Epithelial cell of proximal tubule (primary cell): ENCODE measurements around the gene SKAP2. TPM values are rescaled to one million over a fixed set of nuclear protein-coding genes. Genes with fewer than 3 reads are reported as not detected.

Source experiments
- DNase-seq: peaks from one replicate; pipeline ENCODE4 v3.0.0-alpha.2; 2011; ENCODE audit warnings: low read depth
- H3K4me3 ChIP-seq: 2 replicates; pipeline ENCODE4 v1.5.1; 2011; ENCODE audit warnings: low read depth, mild to moderate bottlenecking, low read length
- total RNA-seq: library from RNA; depleted of rRNA; stranded (reverse); fragments of >200 nt; gene quantifications from 2 replicates; pipeline ENCODE4 v1.2.3, GENCODE V29; 2015
- TF ChIP-seq, protein P1 (sequence below): conservative IDR thresholded peaks from 2 replicates; pipeline ENCODE4 v1.5.1; 2012; ENCODE audit warnings: low read depth, mild to moderate bottlenecking, low read length

SKAP2 gene
- total RNA-seq, 1 donor from 2014 or later, result 31.5 TPM

DNA sequence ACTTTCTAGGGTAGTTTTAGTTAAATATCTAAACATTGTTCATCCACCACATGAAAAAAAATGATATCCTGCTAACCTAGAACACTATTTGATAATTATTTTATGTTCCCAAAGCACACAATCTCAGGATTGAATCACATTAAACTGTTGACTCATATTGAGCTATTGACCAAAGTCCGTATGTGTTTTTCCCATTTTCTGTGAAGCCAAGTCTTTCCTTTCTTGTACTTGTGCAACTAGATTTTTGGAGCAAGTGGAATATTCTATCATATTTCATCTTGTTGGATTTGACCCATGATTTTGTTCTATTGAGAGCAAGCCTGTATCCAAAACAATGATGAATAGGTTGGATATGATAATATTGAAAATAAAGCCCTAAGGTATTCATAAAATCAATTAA lies 164.6 kb downstream of the SKAP2 start:
- TF ChIP-seq, protein P1, sequence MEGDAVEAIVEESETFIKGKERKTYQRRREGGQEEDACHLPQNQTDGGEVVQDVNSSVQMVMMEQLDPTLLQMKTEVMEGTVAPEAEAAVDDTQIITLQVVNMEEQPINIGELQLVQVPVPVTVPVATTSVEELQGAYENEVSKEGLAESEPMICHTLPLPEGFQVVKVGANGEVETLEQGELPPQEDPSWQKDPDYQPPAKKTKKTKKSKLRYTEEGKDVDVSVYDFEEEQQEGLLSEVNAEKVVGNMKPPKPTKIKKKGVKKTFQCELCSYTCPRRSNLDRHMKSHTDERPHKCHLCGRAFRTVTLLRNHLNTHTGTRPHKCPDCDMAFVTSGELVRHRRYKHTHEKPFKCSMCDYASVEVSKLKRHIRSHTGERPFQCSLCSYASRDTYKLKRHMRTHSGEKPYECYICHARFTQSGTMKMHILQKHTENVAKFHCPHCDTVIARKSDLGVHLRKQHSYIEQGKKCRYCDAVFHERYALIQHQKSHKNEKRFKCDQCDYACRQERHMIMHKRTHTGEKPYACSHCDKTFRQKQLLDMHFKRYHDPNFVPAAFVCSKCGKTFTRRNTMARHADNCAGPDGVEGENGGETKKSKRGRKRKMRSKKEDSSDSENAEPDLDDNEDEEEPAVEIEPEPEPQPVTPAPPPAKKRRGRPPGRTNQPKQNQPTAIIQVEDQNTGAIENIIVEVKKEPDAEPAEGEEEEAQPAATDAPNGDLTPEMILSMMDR, result no peak
- H3K4me3 ChIP-seq, result no peak overlapping the region
- DNase-seq, result no peak

DNA sequence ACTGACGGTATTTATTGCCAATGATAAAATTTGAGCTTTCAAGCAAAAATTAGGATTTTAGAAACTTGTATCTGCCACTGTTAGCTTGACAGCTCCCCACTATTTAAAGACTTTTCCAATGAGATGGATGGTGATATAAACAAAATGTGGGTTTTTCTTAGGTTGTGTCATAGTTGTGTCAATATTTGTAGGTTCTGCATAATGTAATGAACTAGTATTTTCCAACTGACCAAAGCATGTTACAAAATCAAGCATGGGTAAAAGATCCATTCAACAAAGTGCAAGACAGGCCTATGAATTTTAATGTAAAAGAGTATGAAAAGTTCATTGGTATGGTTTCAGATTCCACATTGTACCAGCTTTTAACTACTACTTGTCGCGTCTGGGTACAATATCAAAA lies 165.6 kb downstream of the SKAP2 start:
- TF ChIP-seq, protein P1, result no peak
- H3K4me3 ChIP-seq, result no peak overlapping the region
- no peak for DNase-seq

DNA sequence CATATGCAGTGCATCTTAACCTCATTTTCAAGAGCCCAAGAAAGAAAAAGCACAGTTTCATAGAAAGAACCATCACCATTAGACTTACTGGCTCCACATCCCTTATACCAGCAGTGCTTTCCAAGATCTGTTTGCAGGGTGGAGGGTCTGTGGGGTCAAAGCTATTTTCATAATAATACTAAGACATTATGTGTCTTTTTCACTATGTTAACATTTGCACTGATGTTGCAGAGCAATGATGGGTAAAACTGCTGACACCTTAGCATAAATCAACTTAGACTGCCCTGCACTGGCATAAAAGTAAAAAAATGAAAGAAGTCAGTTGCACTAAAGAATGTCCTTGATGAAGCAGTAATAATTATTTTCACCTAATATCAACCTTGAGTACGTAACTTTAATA lies 166.2 kb downstream of the SKAP2 start:
- DNase-seq, result no peak
- TF ChIP-seq, protein P1, result no peak
- H3K4me3 ChIP-seq, result no peak overlapping the region

DNA sequence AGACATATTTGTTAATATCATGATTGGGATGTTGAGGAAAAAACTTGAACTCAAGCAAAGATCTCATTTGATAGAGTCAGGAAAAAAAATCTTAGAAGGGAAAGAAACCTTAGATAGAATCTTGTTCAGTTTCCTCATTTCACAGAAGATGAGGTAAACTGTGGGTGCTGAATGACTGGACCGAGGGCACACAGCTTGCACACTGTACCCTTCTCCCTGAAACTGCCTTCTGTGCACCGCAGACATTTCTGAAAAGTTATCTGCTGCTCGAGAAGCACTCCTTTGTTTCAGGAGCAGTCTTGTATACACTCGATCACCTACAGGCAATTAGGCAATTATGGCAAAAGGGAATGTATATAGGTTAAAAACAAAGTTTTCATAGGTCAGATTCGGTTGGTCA lies 167.4 kb downstream of the SKAP2 start:
- no peak overlapping the region for H3K4me3 ChIP-seq
- TF ChIP-seq, protein P1, result no peak

DNA sequence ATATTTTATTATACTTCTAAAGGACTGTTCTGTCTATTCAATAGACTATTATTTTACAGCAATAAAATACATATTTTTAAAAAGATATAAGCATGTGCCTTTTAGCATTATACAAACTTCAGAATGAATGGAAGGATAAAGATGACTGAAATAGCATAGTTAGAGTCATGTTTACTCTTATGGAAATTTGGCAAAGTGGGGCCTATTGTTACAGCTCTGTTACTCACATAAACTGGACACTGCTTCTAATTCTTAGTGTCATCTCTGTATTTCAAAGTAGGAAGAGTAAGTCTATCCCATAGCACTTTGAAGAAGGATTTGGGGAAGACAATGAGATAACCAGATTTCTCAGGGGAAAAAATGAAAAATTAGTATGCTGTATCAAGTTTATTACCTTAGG lies 168.2 kb downstream of the SKAP2 start:
- TF ChIP-seq, protein P1, result no peak
- DNase-seq, result no peak

More for the DNA sequence above, 167.4 kb downstream of the SKAP2 start:
- DNase-seq, result no peak

DNA sequence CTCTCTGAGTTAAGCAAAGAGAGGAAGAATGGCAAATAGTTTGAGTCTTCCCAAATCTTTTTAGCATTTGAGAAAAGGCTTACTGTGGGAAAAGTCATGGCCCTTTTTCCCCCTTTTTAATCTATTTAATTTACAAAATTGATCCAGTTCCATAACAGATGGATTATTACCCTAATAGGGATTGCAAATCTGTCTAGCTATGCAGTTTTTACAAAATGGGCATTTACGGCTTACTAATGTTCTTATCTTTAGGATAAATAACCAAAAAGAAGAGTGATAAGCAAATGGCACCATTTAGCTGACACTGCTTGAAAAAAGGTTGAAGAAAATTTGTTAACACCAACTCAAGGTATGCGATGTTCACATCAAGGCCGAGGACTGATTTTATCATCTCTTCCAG lies 169.7 kb downstream of the SKAP2 start:
- DNase-seq, result no peak
- TF ChIP-seq, protein P1, result no peak
- no peak overlapping the region for H3K4me3 ChIP-seq

More for the DNA sequence above, 168.2 kb downstream of the SKAP2 start:
- no peak overlapping the region for H3K4me3 ChIP-seq

DNA sequence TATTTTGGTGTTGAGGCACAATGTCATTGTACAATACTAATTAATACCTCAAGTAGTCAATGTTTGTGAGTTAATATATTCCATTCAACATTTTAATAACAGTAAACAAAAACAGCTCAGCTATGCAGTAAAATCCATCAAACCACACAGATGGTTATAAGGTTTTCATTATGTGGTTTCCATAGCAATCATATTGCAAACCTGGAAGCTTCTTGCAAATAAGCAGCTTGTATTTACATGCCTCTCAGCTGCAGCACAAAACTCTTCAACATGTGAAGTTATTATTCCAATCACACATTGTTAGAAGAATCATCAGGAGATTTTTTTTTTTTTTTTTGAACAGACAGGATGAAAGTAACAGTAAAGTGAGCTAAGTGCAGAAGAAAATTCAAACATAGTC lies 170.2 kb downstream of the SKAP2 start:
- TF ChIP-seq, protein P1, result no peak
- no peak overlapping the region for H3K4me3 ChIP-seq
- no peak for DNase-seq
